Measurements from ENCODE around the gene GET3. TPM values are rescaled to one million over a fixed set of nuclear protein-coding genes. Genes with fewer than 3 reads are reported as not detected.

The GET3 gene
- total RNA-seq, 1 donor: 99.5 TPM

GRCh38 chr19:12764698-12765097, 27.4 kb downstream of the GET3 start:
- H2AFZ ChIP-seq (ENCODE audit: low read length): no peak overlapping the region
- peak; percentile 36 for DNase-seq (ENCODE audit: insufficient read length, low spot score, missing footprints)
- no peaks in the 10 kb centered on the region for H3K79me2 ChIP-seq (ENCODE audit: insufficient read depth, low read length)
- TF ChIP-seq, protein P1, sequence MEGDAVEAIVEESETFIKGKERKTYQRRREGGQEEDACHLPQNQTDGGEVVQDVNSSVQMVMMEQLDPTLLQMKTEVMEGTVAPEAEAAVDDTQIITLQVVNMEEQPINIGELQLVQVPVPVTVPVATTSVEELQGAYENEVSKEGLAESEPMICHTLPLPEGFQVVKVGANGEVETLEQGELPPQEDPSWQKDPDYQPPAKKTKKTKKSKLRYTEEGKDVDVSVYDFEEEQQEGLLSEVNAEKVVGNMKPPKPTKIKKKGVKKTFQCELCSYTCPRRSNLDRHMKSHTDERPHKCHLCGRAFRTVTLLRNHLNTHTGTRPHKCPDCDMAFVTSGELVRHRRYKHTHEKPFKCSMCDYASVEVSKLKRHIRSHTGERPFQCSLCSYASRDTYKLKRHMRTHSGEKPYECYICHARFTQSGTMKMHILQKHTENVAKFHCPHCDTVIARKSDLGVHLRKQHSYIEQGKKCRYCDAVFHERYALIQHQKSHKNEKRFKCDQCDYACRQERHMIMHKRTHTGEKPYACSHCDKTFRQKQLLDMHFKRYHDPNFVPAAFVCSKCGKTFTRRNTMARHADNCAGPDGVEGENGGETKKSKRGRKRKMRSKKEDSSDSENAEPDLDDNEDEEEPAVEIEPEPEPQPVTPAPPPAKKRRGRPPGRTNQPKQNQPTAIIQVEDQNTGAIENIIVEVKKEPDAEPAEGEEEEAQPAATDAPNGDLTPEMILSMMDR (IDR thresholded peaks at IDR 0.05; ENCODE audit: extremely low read depth, low read depth, low read length): no peak
- H3K36me3 ChIP-seq (ENCODE audit: insufficient read depth, low read length): no peaks in the 10 kb centered on the region
- no peaks in the 10 kb centered on the region for H4K20me1 ChIP-seq (ENCODE audit: insufficient read depth, low read length)
- no peak overlapping the region for H3K4me3 ChIP-seq (ENCODE audit: insufficient read depth, low read length)
- H3K27ac ChIP-seq (ENCODE audit: low read depth, low read length): no peak overlapping the region
- H3K9me3 ChIP-seq (ENCODE audit: low read depth, low read length): no peaks in the 10 kb centered on the region
- H3K4me2 ChIP-seq (ENCODE audit: insufficient read depth, low read length): no peak overlapping the region
- H3K27me3 ChIP-seq (ENCODE audit: insufficient read depth, low read length): no peaks in the 10 kb centered on the region
- H3K4me1 ChIP-seq (ENCODE audit: insufficient read depth, low read length): no peaks in the 10 kb centered on the region

DNA sequence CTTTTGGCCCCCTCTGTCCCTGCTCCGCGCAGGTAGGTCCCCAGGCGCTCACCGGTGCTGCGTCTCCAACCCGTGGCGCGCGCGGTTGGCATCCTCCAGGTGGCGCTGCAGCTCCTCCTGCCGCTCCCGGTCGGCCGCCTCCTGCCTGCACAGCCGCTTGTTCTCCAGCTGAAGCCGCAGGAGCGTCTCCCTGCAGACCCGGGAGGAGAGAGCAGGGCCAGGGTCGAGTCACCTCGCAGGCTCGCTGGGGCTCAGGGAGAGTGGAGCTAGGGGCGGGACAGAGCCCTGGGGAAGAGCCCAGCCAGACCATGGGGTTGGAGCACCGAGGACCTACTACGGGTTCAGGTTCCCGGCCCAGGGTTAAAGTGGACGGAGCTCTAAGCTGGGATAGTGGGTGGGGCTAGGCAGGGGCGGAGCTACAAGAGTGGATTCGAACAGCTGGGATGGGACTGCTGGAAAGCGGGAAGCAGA, 28.8 kb downstream of the GET3 start:
- Histone ChIP-seq H3K36me3 (ENCODE audit: insufficient read depth, low read length) (no peaks in the 10 kb centered on the region), H4K20me1 (ENCODE audit: insufficient read depth, low read length) (no peaks in the 10 kb centered on the region), H3K79me2 (ENCODE audit: insufficient read depth, low read length) (no peaks in the 10 kb centered on the region), H3K27ac (ENCODE audit: low read depth, low read length) (no peak overlapping the region), H3K4me2 (ENCODE audit: insufficient read depth, low read length) (peak overlapping the region; percentile 94), H3K27me3 (ENCODE audit: insufficient read depth, low read length) (no peaks in the 10 kb centered on the region), H2AFZ (ENCODE audit: low read length) (peak overlapping the region; percentile 95), H3K4me1 (ENCODE audit: insufficient read depth, low read length) (no peaks in the 10 kb centered on the region), H3K9me3 (ENCODE audit: low read depth, low read length) (no peaks in the 10 kb centered on the region), H3K4me3 (ENCODE audit: insufficient read depth, low read length) (peak overlapping the region; percentile 78)
- peak; percentile 100 for DNase-seq (ENCODE audit: insufficient read length, low spot score, missing footprints)
- TF ChIP-seq, protein P1 (IDR thresholded peaks at IDR 0.05; ENCODE audit: extremely low read depth, low read depth, low read length): peak; percentile 80

GRCh38 chr19:12767150-12767549, 29.9 kb downstream of the GET3 start:
- H3K9me3 ChIP-seq (ENCODE audit: low read depth, low read length): no peaks in the 10 kb centered on the region
- TF ChIP-seq, protein P1 (IDR thresholded peaks at IDR 0.05; ENCODE audit: extremely low read depth, low read depth, low read length): no peak
- no peak overlapping the region for H3K4me3 ChIP-seq (ENCODE audit: insufficient read depth, low read length)
- no peak overlapping the region for H3K27ac ChIP-seq (ENCODE audit: low read depth, low read length)
- no peak overlapping the region for H3K4me2 ChIP-seq (ENCODE audit: insufficient read depth, low read length)
- H3K27me3 ChIP-seq (ENCODE audit: insufficient read depth, low read length): no peaks in the 10 kb centered on the region
- H3K4me1 ChIP-seq (ENCODE audit: insufficient read depth, low read length): peaks cover 2% of the 10 kb centered on the region
- no peak overlapping the region for H2AFZ ChIP-seq (ENCODE audit: low read length)
- peak; percentile 62 for DNase-seq (ENCODE audit: insufficient read length, low spot score, missing footprints)
- H3K79me2 ChIP-seq (ENCODE audit: insufficient read depth, low read length): no peaks in the 10 kb centered on the region
- no peaks in the 10 kb centered on the region for H3K36me3 ChIP-seq (ENCODE audit: insufficient read depth, low read length)
- no peaks in the 10 kb centered on the region for H4K20me1 ChIP-seq (ENCODE audit: insufficient read depth, low read length)

DNA sequence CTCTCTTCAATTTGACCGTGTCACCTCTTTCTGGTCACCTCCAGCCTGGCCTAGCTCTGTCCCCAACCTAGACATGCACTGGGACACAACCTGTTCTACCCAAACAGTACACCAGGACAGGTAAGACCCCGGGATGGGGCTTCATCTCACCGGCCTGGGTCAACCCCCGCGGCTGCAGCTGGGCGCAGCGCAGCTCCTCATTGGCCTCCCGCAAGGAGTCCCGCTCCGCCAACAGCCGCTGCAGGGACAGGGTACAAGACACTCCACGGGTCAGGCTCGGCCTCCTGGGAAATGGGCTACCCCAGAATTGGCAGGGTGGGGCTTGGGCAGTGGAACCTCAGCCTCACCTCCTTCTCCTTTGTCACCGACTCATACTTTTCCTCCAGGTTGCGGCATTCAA, 30.4 kb downstream of the GET3 start:
- no peak overlapping the region for H3K27ac ChIP-seq (ENCODE audit: low read depth, low read length)
- H3K4me2 ChIP-seq (ENCODE audit: insufficient read depth, low read length): no peak overlapping the region
- DNase-seq (ENCODE audit: insufficient read length, low spot score, missing footprints): peak; percentile 43
- H3K4me1 ChIP-seq (ENCODE audit: insufficient read depth, low read length): peaks cover 3% of the 10 kb centered on the region
- no peak overlapping the region for H3K4me3 ChIP-seq (ENCODE audit: insufficient read depth, low read length)
- H3K36me3 ChIP-seq (ENCODE audit: insufficient read depth, low read length): no peaks in the 10 kb centered on the region
- no peak overlapping the region for H2AFZ ChIP-seq (ENCODE audit: low read length)
- TF ChIP-seq, protein P1 (IDR thresholded peaks at IDR 0.05; ENCODE audit: extremely low read depth, low read depth, low read length): no peak
- H4K20me1 ChIP-seq (ENCODE audit: insufficient read depth, low read length): no peaks in the 10 kb centered on the region
- no peaks in the 10 kb centered on the region for H3K79me2 ChIP-seq (ENCODE audit: insufficient read depth, low read length)
- no peaks in the 10 kb centered on the region for H3K9me3 ChIP-seq (ENCODE audit: low read depth, low read length)
- H3K27me3 ChIP-seq (ENCODE audit: insufficient read depth, low read length): no peaks in the 10 kb centered on the region
